ENCODE measurements around the gene ZNF710.

- TF ChIP-seq, protein P1, sequence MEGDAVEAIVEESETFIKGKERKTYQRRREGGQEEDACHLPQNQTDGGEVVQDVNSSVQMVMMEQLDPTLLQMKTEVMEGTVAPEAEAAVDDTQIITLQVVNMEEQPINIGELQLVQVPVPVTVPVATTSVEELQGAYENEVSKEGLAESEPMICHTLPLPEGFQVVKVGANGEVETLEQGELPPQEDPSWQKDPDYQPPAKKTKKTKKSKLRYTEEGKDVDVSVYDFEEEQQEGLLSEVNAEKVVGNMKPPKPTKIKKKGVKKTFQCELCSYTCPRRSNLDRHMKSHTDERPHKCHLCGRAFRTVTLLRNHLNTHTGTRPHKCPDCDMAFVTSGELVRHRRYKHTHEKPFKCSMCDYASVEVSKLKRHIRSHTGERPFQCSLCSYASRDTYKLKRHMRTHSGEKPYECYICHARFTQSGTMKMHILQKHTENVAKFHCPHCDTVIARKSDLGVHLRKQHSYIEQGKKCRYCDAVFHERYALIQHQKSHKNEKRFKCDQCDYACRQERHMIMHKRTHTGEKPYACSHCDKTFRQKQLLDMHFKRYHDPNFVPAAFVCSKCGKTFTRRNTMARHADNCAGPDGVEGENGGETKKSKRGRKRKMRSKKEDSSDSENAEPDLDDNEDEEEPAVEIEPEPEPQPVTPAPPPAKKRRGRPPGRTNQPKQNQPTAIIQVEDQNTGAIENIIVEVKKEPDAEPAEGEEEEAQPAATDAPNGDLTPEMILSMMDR (IDR thresholded peaks at IDR 0.05) = no peak
- no peak for TF ChIP-seq POLR2A (IDR thresholded peaks at IDR 0.05)
- TF ChIP-seq POLR2AphosphoS5 (IDR thresholded peaks at IDR 0.05) = no peak
Measured at GRCh38 chr15:90044916-90045371, 43.8 kb downstream of the ZNF710 start.
